Measurements from ENCODE around the gene EHF. TPM values are rescaled to one million over a fixed set of nuclear protein-coding genes. Genes with fewer than 3 reads are reported as not detected.

EHF gene
- polyA plus RNA-seq, 2 donors: 115 to 121 TPM

DNA sequence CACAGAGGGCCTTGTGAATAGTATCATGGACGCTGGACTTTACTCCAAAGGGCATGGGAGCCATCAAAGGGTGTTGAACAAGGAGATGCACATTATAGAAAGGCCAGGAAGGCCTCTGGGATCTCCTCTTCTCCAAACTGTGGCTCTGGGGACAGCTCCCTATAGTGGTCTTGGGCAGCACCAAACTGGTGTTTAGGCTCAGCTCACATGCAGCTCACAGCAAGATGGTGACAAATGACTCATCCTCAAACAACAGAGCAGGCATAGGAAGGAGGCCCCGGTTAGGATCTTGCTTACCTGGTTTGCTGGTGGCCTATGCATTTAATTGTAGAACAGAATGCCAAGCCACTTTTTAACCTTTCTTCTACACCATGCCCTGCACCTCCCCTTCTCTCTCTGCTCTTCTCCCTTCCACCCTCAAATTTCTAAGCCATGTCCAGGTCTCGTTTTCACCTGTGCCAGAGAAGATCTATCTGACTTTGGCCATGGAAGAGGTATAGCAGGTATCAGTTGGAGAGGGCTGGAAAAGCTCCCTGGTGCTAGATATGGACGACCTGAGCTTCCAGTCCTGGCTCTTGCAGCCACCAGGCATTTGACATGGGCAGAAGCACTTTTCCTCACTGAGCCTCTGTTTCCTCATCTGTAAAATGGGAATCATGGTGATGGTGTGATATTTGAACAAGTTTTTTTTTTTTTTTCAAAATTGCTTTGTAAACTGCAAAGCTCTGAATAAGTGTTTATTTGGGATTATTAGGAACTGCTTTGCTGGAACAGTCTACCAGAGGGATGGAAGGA, 14.4 kb upstream of the EHF start:
- H3K36me3 ChIP-seq (ENCODE audit: control insufficient read depth in 2 of 2, insufficient read depth in 2 of 2, low read length in 1 of 2): no peaks in the 10 kb centered on the region
- H3K9me3 ChIP-seq (ENCODE audit: control insufficient read depth in 2 of 2, insufficient read depth in 1 of 2, low read depth in 1 of 2, low read length in 1 of 2): no peaks in the 10 kb centered on the region
- H3K4me3 ChIP-seq (ENCODE audit: low read depth in 1 of 2, low read length in 2 of 2): no peak overlapping the region
- no peaks in the 10 kb centered on the region for H3K27me3 ChIP-seq (ENCODE audit: control insufficient read depth in 1 of 2, insufficient read depth in 2 of 2, low read length in 2 of 2)
- peak overlapping the region in 1 of 2 donors; percentile 24 for H3K27ac ChIP-seq (ENCODE audit: low read depth in 2 of 2, low read length in 1 of 2)
- peaks cover 0 to 4% of the 10 kb centered on the region in 2 donors for H3K4me1 ChIP-seq (ENCODE audit: control insufficient read depth in 2 of 2, insufficient read depth in 2 of 2, low read length in 1 of 2)
- 56 to 67% methylated on average over 4 of the region's 4 CpGs for WGBS, 2 donors

DNA sequence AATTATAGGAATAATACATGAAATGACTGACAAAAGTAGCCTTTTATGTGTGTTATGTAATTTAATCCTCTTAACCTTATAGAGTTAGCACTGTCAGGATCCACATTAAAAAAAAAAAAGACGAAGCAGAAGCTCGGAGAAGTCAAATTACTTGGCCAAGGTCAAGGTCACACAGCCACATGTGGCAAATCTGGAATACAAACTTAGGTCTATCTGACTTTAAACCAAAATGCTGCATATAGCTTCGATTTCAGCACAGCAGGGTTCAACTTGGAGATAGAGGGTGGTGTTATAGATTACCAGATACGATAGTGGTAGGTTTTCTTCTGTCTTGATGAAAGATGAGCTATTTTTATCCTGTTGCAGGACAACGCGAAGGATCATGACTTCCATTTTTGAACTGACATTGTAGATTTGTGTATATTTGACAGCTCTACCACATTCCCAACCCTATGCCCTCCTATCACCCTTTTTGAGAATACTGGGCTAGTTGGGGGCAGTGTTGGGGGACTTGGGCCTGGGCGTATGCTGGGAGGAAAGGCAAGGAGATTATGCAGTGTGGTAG, 11.6 kb upstream of the EHF start:
- Histone ChIP-seq H3K9me3 (ENCODE audit: control insufficient read depth in 2 of 2, insufficient read depth in 1 of 2, low read depth in 1 of 2, low read length in 1 of 2) (no peaks in the 10 kb centered on the region), H3K27me3 (ENCODE audit: control insufficient read depth in 1 of 2, insufficient read depth in 2 of 2, low read length in 2 of 2) (no peaks in the 10 kb centered on the region), H3K36me3 (ENCODE audit: control insufficient read depth in 2 of 2, insufficient read depth in 2 of 2, low read length in 1 of 2) (no peaks in the 10 kb centered on the region), H3K4me3 (ENCODE audit: low read depth in 1 of 2, low read length in 2 of 2) (no peak overlapping the region), H3K4me1 (ENCODE audit: control insufficient read depth in 2 of 2, insufficient read depth in 2 of 2, low read length in 1 of 2) (no peaks in the 10 kb centered on the region), H3K27ac (ENCODE audit: low read depth in 2 of 2, low read length in 1 of 2) (peak overlapping the region; percentile 66 to 88)
- 72 to 80% methylated on average over 7 of the region's 7 CpGs for WGBS, 2 donors

DNA sequence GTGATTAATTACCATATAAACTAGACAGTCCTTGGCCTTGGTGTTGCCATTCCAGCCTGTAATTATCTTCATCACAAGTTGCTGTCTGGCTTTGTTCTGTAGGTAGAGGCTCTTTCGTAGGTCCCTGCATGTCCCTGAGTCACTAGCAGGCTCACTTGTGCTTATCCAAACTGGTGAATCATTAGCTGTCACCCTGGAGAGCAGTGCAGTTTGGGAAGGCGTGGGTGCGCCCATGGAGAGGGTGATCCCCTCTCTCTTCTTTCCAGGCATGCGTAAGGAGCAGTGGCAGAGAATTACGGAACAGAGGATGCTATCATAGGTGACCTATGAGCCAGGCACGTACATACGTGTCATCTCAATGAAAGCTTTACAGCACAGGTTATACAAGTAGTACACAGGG, 11.0 kb upstream of the EHF start:
- WGBS, 2 donors: 62 to 77% methylated on average over 7 of the region's 7 CpGs
- H3K27ac ChIP-seq (ENCODE audit: low read depth in 2 of 2, low read length in 1 of 2): peak overlapping the region; percentile 70 to 88
- no peaks in the 10 kb centered on the region for H3K4me1 ChIP-seq (ENCODE audit: control insufficient read depth in 2 of 2, insufficient read depth in 2 of 2, low read length in 1 of 2)
- H3K27me3 ChIP-seq (ENCODE audit: control insufficient read depth in 1 of 2, insufficient read depth in 2 of 2, low read length in 2 of 2): no peaks in the 10 kb centered on the region
- no peaks in the 10 kb centered on the region for H3K36me3 ChIP-seq (ENCODE audit: control insufficient read depth in 2 of 2, insufficient read depth in 2 of 2, low read length in 1 of 2)
- no peaks in the 10 kb centered on the region for H3K9me3 ChIP-seq (ENCODE audit: control insufficient read depth in 2 of 2, insufficient read depth in 1 of 2, low read depth in 1 of 2, low read length in 1 of 2)
- no peak overlapping the region for H3K4me3 ChIP-seq (ENCODE audit: low read depth in 1 of 2, low read length in 2 of 2)

DNA sequence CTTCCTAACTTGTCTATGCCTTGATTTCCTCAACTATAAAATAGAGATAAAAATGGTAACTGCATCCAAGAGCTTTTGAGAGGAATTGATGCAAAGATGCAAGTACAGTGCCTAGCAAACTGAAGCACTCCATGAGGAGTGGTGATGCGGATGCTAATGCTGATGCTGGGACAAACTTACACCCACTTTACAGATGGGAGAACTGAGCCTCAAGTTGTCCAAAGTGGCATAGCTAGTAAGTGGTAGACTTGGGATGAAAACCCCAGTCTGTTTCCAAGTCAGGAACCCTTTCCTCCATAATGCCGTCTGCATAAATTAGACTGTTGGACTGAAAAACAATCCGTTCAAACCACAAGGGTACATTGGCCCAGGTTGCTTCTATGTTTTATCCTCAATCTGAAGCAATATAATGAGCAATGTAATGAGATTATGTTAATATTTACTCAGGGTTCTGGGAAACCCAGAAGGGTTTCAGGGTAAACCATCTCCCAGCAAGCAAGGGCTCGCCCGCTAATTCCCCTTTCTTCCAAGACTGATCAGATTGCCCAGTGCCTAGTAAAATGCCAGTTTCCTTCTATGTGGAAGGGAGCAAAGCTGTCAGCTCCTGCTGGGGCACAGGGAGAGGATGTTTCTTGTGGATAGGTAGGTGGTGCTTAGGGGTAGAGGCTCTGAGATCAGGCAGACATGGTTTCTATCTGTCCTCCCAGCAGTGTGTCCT, 10.4 kb upstream of the EHF start:
- no peaks in the 10 kb centered on the region for H3K4me1 ChIP-seq (ENCODE audit: control insufficient read depth in 2 of 2, insufficient read depth in 2 of 2, low read length in 1 of 2)
- no peaks in the 10 kb centered on the region for H3K36me3 ChIP-seq (ENCODE audit: control insufficient read depth in 2 of 2, insufficient read depth in 2 of 2, low read length in 1 of 2)
- H3K27me3 ChIP-seq (ENCODE audit: control insufficient read depth in 1 of 2, insufficient read depth in 2 of 2, low read length in 2 of 2): no peaks in the 10 kb centered on the region
- WGBS, 2 donors: 66 to 76% methylated on average over 5 of the region's 5 CpGs
- H3K9me3 ChIP-seq (ENCODE audit: control insufficient read depth in 2 of 2, insufficient read depth in 1 of 2, low read depth in 1 of 2, low read length in 1 of 2): no peaks in the 10 kb centered on the region
- peak overlapping the region; percentile 70 to 88 for H3K27ac ChIP-seq (ENCODE audit: low read depth in 2 of 2, low read length in 1 of 2)
- no peak overlapping the region for H3K4me3 ChIP-seq (ENCODE audit: low read depth in 1 of 2, low read length in 2 of 2)

DNA sequence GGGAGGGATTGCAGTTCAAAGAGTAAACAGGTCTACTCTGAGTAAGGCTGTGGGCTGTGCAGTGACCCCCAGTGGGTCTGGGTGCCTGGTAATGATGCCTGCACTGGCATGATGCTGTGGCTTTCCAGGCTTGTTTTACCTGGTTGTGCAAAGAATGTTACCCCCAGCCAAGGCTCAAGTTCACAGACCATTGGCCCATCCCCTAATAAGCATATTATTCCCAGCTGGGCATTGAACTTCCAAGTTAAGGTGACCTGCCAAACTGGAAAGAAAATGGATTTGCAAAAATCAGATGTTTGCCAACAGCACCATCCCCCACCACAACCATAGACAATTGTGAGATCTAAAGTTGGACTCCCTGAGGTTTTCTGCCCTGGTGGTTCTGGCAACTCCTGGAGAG, 7.9 kb upstream of the EHF start:
- Histone ChIP-seq H3K36me3 (ENCODE audit: control insufficient read depth in 2 of 2, insufficient read depth in 2 of 2, low read length in 1 of 2) (no peaks in the 10 kb centered on the region), H3K27me3 (ENCODE audit: control insufficient read depth in 1 of 2, insufficient read depth in 2 of 2, low read length in 2 of 2) (no peaks in the 10 kb centered on the region), H3K4me3 (ENCODE audit: low read depth in 1 of 2, low read length in 2 of 2) (no peak overlapping the region), H3K4me1 (ENCODE audit: control insufficient read depth in 2 of 2, insufficient read depth in 2 of 2, low read length in 1 of 2) (peaks cover 0 to 2% of the 10 kb centered on the region in 2 donors), H3K9me3 (ENCODE audit: control insufficient read depth in 2 of 2, insufficient read depth in 1 of 2, low read depth in 1 of 2, low read length in 1 of 2) (no peaks in the 10 kb centered on the region), H3K27ac (ENCODE audit: low read depth in 2 of 2, low read length in 1 of 2) (no peak overlapping the region)

DNA sequence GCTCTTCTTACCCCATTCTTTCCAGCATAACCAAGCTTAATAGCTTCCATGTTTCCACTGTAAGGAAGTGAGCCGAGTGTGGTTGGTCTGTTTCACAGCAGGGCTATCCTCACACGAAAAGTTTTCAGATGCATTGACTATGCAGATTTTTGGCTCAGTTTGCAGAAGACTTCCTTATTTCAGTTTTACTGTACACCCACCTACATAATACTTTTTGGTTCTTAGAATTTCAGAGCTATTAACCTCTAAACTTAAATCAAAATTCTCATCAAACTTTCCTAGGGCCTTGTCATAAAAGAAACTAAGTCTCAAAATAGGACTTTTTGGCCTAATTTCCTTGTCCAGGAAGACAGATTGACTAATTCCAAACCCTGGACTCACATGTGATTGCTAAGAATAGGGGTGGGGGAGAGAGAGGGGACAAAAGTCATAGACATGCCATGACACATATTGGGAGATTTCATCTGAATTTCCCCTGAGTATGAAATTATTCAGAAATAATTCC, 7.3 kb upstream of the EHF start:
- 35 to 52% methylated on average over 2 of the region's 2 CpGs for WGBS, 2 donors
- H3K27me3 ChIP-seq (ENCODE audit: control insufficient read depth in 1 of 2, insufficient read depth in 2 of 2, low read length in 2 of 2): no peaks in the 10 kb centered on the region
- H3K36me3 ChIP-seq (ENCODE audit: control insufficient read depth in 2 of 2, insufficient read depth in 2 of 2, low read length in 1 of 2): no peaks in the 10 kb centered on the region
- H3K4me1 ChIP-seq (ENCODE audit: control insufficient read depth in 2 of 2, insufficient read depth in 2 of 2, low read length in 1 of 2): peaks cover 0 to 2% of the 10 kb centered on the region in 2 donors
- no peak overlapping the region for H3K27ac ChIP-seq (ENCODE audit: low read depth in 2 of 2, low read length in 1 of 2)
- no peaks in the 10 kb centered on the region for H3K9me3 ChIP-seq (ENCODE audit: control insufficient read depth in 2 of 2, insufficient read depth in 1 of 2, low read depth in 1 of 2, low read length in 1 of 2)
- H3K4me3 ChIP-seq (ENCODE audit: low read depth in 1 of 2, low read length in 2 of 2): no peak overlapping the region

DNA sequence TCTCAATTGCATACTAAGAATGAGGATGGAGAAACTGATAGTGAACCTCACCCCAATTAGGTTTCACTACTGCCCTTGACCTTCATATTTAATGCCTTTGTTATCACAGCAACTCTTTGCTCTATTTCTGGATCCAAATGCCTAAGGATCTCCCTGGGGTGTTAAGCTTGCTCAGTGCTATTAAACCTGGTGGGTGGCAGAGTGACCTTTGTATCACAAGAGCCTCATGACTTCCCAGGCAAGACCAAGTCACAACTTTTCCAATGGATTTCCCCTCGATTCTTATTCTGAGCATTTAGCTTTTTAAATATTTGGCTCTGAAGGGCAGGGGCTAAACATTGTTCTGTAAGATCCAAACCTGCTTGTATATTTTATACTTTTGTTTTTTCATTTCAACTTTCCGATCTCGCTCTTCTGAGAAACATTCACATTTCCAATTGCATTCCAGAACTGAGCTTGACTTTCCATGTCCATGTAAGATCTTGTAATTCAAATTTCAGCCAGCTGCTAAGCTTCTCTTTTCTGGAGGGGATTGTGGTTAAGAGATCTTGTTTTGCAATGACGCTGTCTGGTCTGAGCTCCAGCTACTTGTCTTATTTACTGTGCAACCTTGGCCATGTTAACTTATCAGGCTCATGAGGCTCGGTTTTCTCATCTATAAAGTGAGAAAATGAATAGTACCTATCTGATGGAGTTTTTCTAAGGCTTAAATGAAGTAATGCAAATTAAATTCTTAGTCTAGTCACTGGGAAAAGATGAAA, 6.4 kb upstream of the EHF start:
- WGBS, 2 donors: 46 to 53% methylated on average over 5 of the region's 5 CpGs
- Histone ChIP-seq H3K36me3 (ENCODE audit: control insufficient read depth in 2 of 2, insufficient read depth in 2 of 2, low read length in 1 of 2) (no peaks in the 10 kb centered on the region), H3K9me3 (ENCODE audit: control insufficient read depth in 2 of 2, insufficient read depth in 1 of 2, low read depth in 1 of 2, low read length in 1 of 2) (no peaks in the 10 kb centered on the region), H3K4me3 (ENCODE audit: low read depth in 1 of 2, low read length in 2 of 2) (no peak overlapping the region), H3K27ac (ENCODE audit: low read depth in 2 of 2, low read length in 1 of 2) (no peak overlapping the region), H3K4me1 (ENCODE audit: control insufficient read depth in 2 of 2, insufficient read depth in 2 of 2, low read length in 1 of 2) (peaks cover 0 to 2% of the 10 kb centered on the region in 2 donors), H3K27me3 (ENCODE audit: control insufficient read depth in 1 of 2, insufficient read depth in 2 of 2, low read length in 2 of 2) (no peaks in the 10 kb centered on the region)

DNA sequence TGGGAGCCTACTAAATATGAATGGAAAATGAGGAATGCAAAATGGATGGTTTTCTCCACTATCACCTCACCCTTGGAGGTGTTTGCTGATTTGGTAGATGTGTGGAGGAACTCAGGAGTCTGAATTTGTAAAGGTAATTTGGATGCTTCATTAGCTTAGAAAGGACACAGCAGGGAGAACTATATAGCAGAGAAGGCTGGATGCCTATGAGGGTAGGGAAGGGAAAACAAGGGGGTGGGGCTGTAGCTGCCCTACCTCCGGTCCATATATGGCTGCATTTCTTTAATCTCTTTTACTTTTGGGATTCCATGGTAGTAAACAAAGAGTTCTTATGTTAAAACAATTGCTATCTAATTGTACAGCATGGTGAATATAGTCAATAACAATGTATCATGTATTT, 4.8 kb upstream of the EHF start:
- H3K4me1 ChIP-seq (ENCODE audit: control insufficient read depth in 2 of 2, insufficient read depth in 2 of 2, low read length in 1 of 2): peaks cover 0 to 2% of the 10 kb centered on the region in 2 donors
- H3K27ac ChIP-seq (ENCODE audit: low read depth in 2 of 2, low read length in 1 of 2): no peak overlapping the region
- no peak overlapping the region for H3K4me3 ChIP-seq (ENCODE audit: low read depth in 1 of 2, low read length in 2 of 2)
- H3K27me3 ChIP-seq (ENCODE audit: control insufficient read depth in 1 of 2, insufficient read depth in 2 of 2, low read length in 2 of 2): no peaks in the 10 kb centered on the region
- 64 to 83% methylated on average over 1 of the region's 1 CpG for WGBS, 2 donors
- no peaks in the 10 kb centered on the region for H3K9me3 ChIP-seq (ENCODE audit: control insufficient read depth in 2 of 2, insufficient read depth in 1 of 2, low read depth in 1 of 2, low read length in 1 of 2)
- H3K36me3 ChIP-seq (ENCODE audit: control insufficient read depth in 2 of 2, insufficient read depth in 2 of 2, low read length in 1 of 2): no peaks in the 10 kb centered on the region

DNA sequence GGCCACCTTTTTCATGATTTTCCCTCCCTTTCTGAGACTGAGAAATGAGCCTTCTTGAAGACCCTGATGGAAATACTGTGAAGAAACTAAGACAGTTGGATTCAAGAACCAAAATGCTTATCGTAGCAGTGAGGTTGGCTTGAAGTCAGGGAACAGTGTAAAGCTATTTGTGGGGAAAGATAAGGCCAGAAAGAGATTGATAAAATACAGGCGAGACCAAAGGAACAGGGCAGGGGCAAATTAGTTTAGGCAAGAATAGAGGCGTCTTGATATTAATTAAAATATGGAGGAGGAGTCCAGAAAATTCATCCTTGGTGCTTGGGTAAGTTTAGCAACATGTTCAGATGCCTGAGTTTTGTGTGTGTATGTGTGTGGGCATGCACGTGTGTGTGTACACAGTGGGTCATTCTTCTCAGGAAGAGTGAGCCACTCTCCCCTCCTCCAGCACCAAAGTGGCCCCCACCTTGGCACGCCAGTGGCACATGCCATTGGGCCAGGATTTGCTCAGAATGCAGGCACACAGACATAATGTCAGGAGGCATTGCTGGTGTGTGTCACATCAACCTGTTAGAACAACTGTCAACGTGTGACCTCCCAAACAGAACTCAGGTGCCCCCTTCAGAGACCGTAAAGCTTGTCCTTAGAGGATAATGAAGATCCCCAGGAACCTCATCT, 3.9 kb upstream of the EHF start:
- no peaks in the 10 kb centered on the region for H3K9me3 ChIP-seq (ENCODE audit: control insufficient read depth in 2 of 2, insufficient read depth in 1 of 2, low read depth in 1 of 2, low read length in 1 of 2)
- no peaks in the 10 kb centered on the region for H3K27me3 ChIP-seq (ENCODE audit: control insufficient read depth in 1 of 2, insufficient read depth in 2 of 2, low read length in 2 of 2)
- no peaks in the 10 kb centered on the region for H3K36me3 ChIP-seq (ENCODE audit: control insufficient read depth in 2 of 2, insufficient read depth in 2 of 2, low read length in 1 of 2)
- no peak overlapping the region for H3K4me3 ChIP-seq (ENCODE audit: low read depth in 1 of 2, low read length in 2 of 2)
- no peak overlapping the region for H3K27ac ChIP-seq (ENCODE audit: low read depth in 2 of 2, low read length in 1 of 2)
- H3K4me1 ChIP-seq (ENCODE audit: control insufficient read depth in 2 of 2, insufficient read depth in 2 of 2, low read length in 1 of 2): peaks cover 0 to 2% of the 10 kb centered on the region in 2 donors
- WGBS, 2 donors: 62 to 81% methylated on average over 7 of the region's 7 CpGs

Data from esophagus (tissue), 2 donors.